Osteoblast (primary cell): ENCODE results near the gene VPREB1. TPM values are rescaled to one million over a fixed set of nuclear protein-coding genes. Genes with fewer than 3 reads are reported as not detected.
"Not testable (repeated sequence)": the region's sequence is repeated elsewhere in the genome, so short reads cannot be mapped to it uniquely, and the experiment has no call there.

ENCODE experiments used
- DNase-seq: peaks from one replicate; pipeline ENCODE4 v3.0.0; 2011; ENCODE audit warnings: low spot score, mixed read lengths; ENCODE audit not compliant: insufficient read length; ENCODE audit errors: missing footprints
- H2AFZ ChIP-seq: 2 replicates; pipeline ENCODE4 v1.6.0; 2011; ENCODE audit warnings: mild to moderate bottlenecking, low read length
- H3K27ac ChIP-seq: 2 replicates; pipeline ENCODE4 v1.5.1; 2011; ENCODE audit warnings: mild to moderate bottlenecking, low read depth, low read length, moderate library complexity
- H3K27me3 ChIP-seq: 2 replicates; pipeline ENCODE4 v1.6.0; 2012; ENCODE audit warnings: mild to moderate bottlenecking, control low read depth, inconsistent platforms, low read length, moderate library complexity; ENCODE audit not compliant: insufficient read depth
- H3K36me3 ChIP-seq: 2 replicates; pipeline ENCODE4 v1.5.1; 2011; ENCODE audit warnings: mild to moderate bottlenecking, low read length, control low read depth, moderate library complexity; ENCODE audit not compliant: insufficient read depth
- H3K4me1 ChIP-seq: 2 replicates; pipeline ENCODE4 v1.5.1; 2011; ENCODE audit warnings: mild to moderate bottlenecking, low read length, control low read depth, moderate library complexity; ENCODE audit not compliant: insufficient read depth
- H3K4me2 ChIP-seq: 2 replicates; pipeline ENCODE4 v1.6.0; 2011; ENCODE audit warnings: mild to moderate bottlenecking, low read length; ENCODE audit not compliant: insufficient read depth
- H3K4me3 ChIP-seq: fragments of 200-600 bp; sonication (generic); 3 replicates; pipeline ENCODE4 v1.5.1; 2012; ENCODE audit warnings: mild to moderate bottlenecking, low read length, inconsistent platforms; ENCODE audit not compliant: insufficient read depth
- H3K79me2 ChIP-seq: 2 replicates; pipeline ENCODE4 v1.6.0; 2012; ENCODE audit warnings: mild to moderate bottlenecking, low read length, control low read depth, inconsistent platforms; ENCODE audit not compliant: insufficient read depth
- H3K9me3 ChIP-seq: 2 replicates; pipeline ENCODE4 v1.5.1; 2011; ENCODE audit warnings: low read depth, low read length, control low read depth
- H4K20me1 ChIP-seq: 2 replicates; pipeline ENCODE4 v1.6.0; 2012; ENCODE audit warnings: mild to moderate bottlenecking, low read length, control low read depth; ENCODE audit not compliant: insufficient read depth
- CTCF ChIP-seq: IDR thresholded peaks from 2 replicates; pipeline ENCODE4 v1.5.1; 2011; ENCODE audit warnings: mild to moderate bottlenecking, low read depth, low read length, moderate library complexity; ENCODE audit errors: extremely low read depth
- total RNA-seq: library from RNA; depleted of rRNA; stranded (reverse); fragments of >200 nt; gene quantifications from 2 replicates; pipeline ENCODE4 v1.2.3, GENCODE V29; 2012

Gene VPREB1
- total RNA-seq, 1 donor, result not detected

DNA sequence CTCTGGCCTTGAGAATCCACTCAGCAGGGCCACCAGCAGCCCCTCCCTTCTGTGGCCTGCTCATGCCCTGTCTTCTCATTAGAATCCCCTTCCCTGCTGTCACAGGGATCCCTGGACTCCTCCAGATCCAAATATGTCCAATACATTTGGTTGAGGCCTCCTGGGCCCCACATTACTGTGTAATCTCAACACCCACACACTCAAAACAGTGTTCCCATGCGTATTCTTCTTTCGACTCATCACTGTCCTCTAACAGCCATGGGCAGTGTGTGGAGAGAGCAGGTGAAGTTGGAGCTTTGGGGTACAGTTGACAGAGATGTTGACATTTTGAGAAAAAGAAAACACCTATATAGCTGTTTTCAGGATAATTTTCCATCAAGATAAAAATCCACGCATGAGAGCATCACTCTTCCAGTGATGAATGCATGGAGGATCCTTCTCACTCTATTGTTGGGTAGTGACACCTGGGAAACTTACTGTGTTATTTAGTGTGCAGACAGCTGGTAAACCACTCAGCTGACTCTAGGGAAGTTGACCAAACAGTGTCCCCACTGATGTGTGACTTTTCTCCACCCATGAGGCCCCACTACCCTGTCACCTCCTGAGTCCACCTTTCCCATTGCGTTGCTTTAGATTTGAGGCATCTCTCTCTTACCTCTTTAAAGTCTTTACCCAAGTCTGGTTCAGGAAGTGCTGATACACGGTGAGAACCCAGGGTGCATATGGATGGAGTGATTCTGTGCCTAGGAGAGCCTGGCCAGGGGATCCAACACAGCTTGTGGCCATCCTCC is 28.7 kb upstream of the VPREB1 start:
- DNase-seq, result peak; percentile 18
- no peak for TF ChIP-seq CTCF
- no peaks in the 10 kb centered on the region for H3K36me3 ChIP-seq

DNA sequence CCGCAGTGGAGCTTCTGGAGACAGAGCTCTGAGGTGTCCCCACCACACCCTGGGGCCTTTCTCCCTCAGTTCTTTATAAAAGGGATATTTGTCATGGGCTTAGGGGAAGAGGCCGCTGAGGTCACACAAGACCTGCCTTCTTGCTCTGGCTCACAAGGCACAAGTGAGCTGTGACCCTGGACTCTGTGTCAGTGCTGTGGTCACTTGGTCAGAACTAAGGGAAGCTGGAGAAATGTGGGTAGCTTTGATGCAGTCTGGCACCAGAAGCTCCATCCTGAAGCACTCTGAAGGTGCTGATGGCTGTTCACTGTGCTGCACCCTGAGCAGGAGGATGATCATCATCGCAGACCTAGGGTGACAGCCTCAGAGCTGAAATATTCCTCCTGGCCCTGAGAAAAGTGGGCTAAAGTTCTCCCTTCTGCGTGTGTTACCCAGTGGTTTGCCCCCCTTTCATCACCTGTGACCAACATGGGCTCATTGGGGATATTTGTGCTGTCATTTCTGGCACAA is 28.1 kb upstream of the VPREB1 start:
- DNase-seq, result peak; percentile 64
- H3K4me3 ChIP-seq, result no peak overlapping the region
- no peak overlapping the region for H3K4me2 ChIP-seq
- H3K36me3 ChIP-seq, result no peaks in the 10 kb centered on the region
- no peak for TF ChIP-seq CTCF
- no peaks in the 10 kb centered on the region for H4K20me1 ChIP-seq
- no peak overlapping the region for H2AFZ ChIP-seq
- no peaks in the 10 kb centered on the region for H3K4me1 ChIP-seq
- H3K79me2 ChIP-seq, result no peaks in the 10 kb centered on the region
- H3K27ac ChIP-seq, result no peak overlapping the region
- no peaks in the 10 kb centered on the region for H3K9me3 ChIP-seq
- H3K27me3 ChIP-seq, result peaks cover 15% of the 10 kb centered on the region

More for the DNA sequence above, 28.7 kb upstream of the VPREB1 start:
- no peak overlapping the region for H3K27ac ChIP-seq
- H3K4me1 ChIP-seq, result no peaks in the 10 kb centered on the region
- no peak overlapping the region for H2AFZ ChIP-seq
- H3K27me3 ChIP-seq, result peaks cover 15% of the 10 kb centered on the region
- no peaks in the 10 kb centered on the region for H4K20me1 ChIP-seq
- H3K79me2 ChIP-seq, result no peaks in the 10 kb centered on the region
- no peaks in the 10 kb centered on the region for H3K9me3 ChIP-seq
- no peak overlapping the region for H3K4me3 ChIP-seq
- no peak overlapping the region for H3K4me2 ChIP-seq

DNA sequence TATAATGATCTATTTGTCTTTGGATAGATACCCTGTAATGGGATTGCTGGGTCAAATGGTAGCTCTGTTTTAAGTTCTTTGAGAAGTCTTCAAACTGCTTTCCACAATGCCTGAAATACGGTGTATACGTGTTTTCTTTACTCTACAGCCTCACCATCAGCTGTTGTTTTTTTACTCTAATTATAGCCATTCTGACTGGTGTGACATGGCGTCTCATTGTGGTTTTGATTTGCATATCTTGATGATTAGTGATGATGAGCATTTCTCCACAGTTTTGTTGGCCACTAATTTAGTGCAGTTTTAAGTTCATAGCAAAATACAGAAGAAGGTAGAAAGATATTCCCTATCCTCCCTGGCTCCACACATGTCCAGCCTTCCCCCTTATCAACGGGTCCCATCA is 26.3 kb upstream of the VPREB1 start:
- Histone ChIP-seq H3K27me3 (peaks cover 11% of the 10 kb centered on the region), H3K4me1 (no peaks in the 10 kb centered on the region), H3K79me2 (no peaks in the 10 kb centered on the region), H3K36me3 (no peaks in the 10 kb centered on the region), H2AFZ (no peak overlapping the region), H4K20me1 (no peaks in the 10 kb centered on the region), H3K4me2 (no peak overlapping the region), H3K27ac (no peak overlapping the region), H3K9me3 (no peaks in the 10 kb centered on the region), H3K4me3 (no peak overlapping the region)
- no peak for DNase-seq
- TF ChIP-seq CTCF, result no peak

GRCh38 chr22:22219140-22219996 is 25.2 kb upstream of the VPREB1 start:
- H3K4me2 ChIP-seq, result no peak overlapping the region
- H3K27me3 ChIP-seq, result peaks cover 4% of the 10 kb centered on the region
- H4K20me1 ChIP-seq, result no peaks in the 10 kb centered on the region
- no peaks in the 10 kb centered on the region for H3K4me1 ChIP-seq
- no peak for TF ChIP-seq CTCF
- no peak overlapping the region for H2AFZ ChIP-seq
- H3K79me2 ChIP-seq, result no peaks in the 10 kb centered on the region
- no peak overlapping the region for H3K4me3 ChIP-seq
- H3K27ac ChIP-seq, result no peak overlapping the region
- no peaks in the 10 kb centered on the region for H3K9me3 ChIP-seq
- no peaks in the 10 kb centered on the region for H3K36me3 ChIP-seq
- DNase-seq, result peak; percentile 45

DNA sequence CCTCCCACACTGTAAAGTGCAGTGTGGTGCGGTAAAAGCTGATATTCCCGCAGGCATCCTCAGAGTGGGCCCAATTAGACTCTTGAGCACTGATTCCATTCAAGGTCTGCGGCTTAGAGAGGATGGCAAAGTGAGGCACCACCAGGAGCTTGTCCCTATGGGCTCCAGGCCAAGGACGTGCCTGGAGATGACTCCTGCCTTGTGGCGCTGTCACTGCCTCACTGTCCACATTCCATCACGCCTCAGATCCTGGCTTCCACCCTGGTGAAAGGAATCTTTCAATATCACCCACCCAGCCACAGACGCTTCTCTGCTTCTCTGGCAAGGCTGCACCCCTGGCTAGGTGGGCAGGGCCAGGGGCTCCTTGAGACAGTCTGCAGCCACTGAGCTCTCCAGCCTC is 23.5 kb upstream of the VPREB1 start:
- H2AFZ ChIP-seq, H3K4me1 ChIP-seq, H3K4me3 ChIP-seq, H3K27me3 ChIP-seq, H3K36me3 ChIP-seq, H4K20me1 ChIP-seq, DNase-seq, H3K27ac ChIP-seq, H3K79me2 ChIP-seq, H3K9me3 ChIP-seq, H3K4me2 ChIP-seq: not testable (repeated sequence)
